HG02610 (cell line): ENCODE measurements around the gene VEZT.
"Not testable (repeated sequence)": the region's sequence is repeated elsewhere in the genome, so short reads cannot be mapped to it uniquely, and the experiment has no call there.

Experiments
- ATAC-seq: cut with Tn5 transposase; IDR thresholded peaks from one replicate; pipeline ENCODE4 v1.9.1; 2021; ENCODE audit warnings: mild to moderate bottlenecking, moderate library complexity; ENCODE audit not compliant: unreplicated experiment

Gene VEZT

DNA sequence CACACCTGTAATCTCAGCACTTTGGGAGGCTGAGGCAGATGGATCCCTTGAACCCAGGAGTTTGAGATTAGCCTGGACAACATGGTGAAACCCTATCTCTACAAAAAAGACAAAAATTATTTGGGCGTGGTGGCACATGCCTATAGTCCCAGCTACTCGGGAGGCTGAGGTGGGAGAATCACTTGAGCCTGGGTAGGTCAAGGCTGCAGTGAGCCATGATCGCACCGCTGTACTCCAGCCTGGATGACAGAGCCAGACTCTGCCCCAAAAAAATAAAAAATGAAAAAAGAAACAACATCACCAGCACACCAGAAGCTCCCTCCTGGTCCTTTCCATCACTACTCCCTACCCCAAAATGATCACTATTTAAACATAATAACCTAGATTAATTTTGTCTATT, 2.6 kb downstream of the VEZT start:
- no peak for ATAC-seq

DNA sequence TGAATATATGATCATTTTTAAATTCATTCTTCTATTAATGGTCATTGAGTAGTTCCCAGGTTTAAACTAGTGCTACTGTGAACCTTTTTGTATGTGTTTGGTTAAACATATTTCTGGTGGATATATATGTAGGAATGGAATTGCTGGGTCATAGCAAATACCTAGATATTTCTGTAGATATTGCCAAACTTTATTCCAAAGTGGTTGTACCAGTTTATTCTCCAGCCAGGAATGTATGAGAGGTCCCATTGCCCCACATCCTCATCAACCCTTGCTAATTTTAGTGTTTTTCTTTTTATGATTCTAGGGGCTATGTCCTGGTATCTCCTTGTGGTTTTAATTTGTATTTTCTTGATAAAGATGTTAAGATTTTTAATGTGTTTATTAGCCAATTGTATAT, 3.1 kb downstream of the VEZT start:
- ATAC-seq = no peak

DNA sequence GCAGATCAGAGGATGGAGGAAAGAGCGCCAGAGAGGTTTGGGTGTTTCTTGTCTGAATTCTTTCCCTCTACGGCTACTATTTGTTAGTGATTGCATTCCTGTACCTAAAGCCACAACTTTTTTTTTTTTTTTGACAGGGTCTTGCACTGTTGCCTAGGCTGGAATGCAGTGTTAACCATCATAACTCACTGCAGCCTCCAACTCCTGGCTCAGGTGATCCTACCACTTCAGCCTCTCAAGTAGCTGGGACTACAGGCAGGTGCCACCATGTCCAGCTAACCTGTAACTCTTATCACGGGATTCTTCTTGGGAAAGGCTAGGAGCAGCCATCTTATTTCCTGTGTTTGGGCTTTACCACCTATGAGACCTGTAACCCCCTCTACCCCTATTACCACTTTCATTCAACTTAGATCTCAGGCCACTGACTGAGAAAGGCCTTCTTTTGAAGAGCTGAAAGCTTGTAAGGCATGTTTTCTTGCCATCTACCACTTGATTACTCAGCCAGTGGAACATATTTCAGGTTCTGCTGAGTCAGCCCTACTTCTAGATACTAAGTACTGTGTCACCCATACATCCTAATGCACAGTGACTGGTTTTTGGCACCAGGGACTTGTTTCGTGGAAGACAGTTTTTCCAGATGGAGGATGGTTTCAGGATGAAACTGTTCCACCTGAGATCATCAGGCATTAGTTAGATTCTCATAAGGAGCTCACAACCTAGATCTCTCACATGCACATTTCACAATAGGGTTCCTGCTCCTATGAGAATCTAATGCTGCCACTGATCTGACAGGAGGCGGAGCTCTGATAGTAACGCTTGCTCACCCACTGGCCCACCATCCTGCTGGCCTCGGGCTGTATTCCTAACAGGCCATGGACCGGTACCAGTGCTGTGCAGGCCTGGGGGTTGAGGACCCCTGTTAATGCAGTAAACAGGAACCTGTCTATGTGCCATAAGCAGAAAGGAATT, 6.9 kb downstream of the VEZT start:
- ATAC-seq = no peak

DNA sequence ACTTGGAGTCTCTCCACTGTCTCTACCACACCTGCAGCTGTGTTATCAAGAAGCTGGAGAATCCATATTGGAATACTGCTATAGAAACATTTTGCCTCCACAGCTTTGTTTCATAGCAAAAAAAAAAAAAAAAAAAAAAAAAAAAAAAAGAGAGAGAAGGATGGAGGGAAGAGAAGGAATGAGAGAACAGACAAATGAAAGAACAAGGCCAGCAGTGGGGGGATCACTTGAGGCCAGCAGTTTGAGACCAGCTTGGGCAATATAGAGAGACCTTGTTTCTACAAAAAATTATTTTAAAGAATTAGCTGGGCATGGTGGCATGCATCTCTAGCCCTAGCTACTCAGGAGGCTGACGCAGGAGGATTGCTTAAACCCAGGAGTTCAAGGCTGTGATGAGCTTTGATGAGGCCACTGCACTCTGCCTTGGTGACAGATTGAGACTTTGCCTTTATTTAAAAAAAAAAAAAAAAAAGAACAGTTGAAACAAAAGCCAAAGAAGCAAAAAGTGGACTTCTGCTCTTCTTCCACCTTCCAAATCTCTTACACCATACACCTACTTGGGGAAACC, 8.1 kb downstream of the VEZT start:
- no peak for ATAC-seq

DNA sequence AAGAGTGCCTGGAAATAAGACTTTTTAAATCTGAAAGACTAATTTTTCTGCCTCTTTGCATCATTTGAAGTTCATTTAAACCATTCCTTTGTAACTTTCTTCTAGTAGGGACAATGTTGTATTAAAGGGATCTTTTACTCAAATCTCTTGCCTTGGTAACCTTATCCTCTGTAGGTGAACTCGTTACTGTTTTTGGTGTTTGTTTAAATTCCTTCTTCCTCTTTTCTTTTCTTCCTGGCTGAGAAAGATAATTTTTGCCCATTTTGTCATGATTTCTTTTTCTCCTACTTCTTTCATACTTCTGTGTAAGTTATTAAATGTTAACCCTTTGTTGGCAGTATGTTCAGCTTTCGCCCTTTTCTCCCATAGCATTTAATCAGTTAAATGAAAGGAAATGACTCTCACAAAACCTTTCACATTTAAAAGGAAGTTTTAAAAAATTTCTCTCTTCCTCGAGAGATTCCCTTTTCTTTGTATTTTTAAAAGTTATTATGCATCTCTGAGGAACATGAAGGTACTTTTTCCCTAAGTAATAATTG, 10.3 kb downstream of the VEZT start:
- no peak for ATAC-seq

DNA sequence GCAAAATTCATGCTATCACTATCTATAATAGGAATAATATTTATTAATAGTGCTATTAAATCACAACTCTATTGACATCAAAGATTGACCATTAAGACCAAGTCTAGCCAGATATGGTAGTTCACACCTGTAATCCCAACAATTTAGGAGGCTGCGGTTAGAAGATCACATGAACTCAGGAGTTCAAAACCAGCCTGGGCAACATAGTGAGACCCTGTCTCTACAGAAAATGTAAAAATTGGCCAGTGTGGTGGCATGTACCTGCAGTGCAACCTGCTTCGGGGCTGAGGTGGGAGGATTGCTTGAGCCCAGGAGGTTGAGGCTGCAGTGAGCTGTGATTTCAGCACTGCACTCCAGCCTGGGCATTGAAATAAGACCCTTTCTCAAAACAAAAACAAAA, 11.0 kb downstream of the VEZT start:
- ATAC-seq = no peak

DNA sequence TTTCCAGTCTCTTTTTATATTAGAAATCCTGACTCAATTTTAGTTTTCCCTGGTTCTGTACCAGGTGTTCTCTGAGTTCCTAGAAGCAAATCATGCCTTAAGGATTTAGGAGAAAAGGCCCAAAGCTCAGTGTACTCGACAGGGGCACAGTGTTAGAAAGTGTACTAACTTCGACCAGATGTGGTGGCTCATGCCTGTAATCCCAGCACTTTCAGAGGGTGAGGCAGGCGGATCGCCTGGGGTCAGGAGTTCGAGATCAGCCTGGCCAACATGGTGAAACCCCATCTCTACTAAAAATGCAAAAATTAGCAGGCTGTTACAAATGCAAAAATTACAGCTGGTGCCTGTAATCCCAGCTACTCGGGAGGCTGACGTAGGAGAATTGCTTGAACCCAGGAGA, 12.0 kb downstream of the VEZT start:
- no peak for ATAC-seq

DNA sequence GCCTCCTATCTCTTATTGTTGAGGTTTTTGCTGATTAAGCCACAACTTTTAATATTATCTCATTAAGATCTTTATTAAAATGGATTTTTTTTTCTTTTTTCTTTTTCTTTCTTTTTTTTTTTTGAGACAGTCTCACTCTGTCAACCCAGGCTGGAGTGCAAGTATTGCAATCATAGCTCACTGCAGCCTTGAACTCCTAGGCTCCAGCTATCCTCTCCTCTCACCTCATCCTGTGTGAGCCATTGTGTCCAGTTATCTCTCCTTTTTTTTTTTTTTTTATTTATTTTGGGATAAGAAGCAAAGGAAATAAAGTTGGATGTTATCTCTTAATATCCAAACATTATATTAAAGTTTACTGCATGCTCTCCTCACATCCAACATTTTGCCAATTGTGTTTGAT, 12.7 kb downstream of the VEZT start:
- no peak for ATAC-seq

DNA sequence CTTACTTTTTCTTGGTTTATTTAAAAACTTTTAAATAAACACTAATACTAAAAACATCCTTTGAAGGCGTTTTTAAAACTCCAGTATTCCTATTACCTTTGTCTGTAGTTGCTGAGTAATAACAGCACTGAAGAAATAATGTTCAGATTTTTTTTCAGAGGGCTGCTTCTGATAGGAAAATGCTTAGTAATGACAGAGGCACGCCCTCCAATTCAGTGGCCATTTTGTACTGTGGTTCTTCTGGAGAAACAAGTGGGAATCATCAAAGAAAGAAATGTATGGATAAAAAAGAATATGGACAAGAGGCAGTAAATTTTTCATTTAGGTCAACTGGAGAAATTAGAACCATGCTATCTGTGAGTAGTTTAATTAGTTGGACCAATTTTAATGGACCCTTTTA, 13.6 kb downstream of the VEZT start:
- ATAC-seq = no peak

DNA sequence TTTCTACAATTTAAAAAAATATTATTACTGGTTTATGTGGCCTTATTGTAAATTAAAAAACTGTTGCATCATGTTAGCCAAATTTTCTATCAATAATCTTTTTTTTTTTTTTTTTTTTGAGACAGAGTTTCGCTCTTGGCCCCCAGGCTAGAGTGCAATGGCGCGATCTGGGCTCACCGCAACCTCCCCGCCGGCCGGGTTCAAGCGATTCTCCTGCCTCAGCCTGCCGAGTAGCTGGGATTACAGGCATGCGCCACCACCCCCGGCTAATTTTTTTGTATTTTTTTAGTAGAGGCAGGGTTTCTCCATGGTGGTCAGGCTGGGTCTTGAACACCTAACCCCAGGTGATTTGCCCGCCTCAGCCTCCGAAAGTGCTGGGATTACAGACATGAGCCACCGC, 16.6 kb downstream of the VEZT start:
- ATAC-seq = not testable (repeated sequence)

DNA sequence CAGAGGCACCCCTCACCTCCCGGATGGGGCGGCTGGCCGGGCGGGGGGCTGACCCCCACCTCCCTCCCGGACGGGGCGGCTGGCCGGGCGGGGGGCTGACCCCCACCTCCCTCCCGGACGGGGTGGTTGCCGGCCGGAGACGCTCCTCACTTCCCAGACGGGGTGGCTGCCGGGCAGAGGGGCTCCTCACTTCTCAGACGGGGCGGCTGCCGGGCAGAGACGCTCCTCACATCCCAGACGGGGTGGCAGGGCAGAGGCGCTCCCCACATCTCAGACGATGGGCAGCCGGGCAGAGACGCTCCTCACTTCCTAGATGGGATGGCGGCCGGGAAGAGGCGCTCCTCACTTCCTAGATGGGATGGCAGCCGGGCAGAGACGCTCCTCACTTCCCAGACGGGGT, 18.0 kb downstream of the VEZT start:
- not testable (repeated sequence) for ATAC-seq

DNA sequence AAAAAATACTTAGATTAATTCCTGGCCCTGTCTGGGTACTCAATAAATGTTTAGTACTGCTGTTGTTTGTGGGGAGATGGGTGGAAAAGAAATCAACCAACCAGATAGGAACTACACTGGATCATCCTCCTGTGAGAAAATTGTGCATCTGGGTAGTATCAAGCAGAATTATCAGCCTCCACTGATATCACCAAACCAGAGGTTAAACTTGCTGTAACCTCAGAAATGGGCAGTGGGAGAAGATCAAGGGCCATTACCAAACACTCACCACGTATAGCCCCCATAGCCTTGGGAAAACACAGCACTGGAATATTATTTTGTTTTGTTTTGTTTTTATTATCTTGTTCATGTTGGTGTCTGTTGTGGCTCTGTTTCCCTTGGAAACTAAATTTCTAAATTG, 19.7 kb downstream of the VEZT start:
- ATAC-seq = no peak

DNA sequence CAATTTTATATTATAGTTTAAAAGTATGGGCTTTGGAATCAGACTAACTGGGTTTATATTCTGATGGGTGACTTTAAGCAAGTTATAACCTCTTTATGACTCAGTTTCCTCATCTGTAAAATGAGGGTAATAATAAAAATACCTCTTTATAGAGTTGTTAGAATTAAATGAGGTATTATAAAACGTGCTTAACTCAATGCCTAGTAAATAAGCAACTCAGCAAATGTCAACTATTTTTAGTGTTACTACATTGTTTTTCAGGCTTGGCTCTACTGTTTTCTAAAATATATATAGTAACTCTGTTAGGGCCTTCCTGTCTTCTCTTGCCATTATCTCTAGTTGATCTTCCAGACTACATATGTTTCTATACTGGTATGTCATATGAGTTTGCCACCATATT, 20.5 kb downstream of the VEZT start:
- ATAC-seq = no peak

DNA sequence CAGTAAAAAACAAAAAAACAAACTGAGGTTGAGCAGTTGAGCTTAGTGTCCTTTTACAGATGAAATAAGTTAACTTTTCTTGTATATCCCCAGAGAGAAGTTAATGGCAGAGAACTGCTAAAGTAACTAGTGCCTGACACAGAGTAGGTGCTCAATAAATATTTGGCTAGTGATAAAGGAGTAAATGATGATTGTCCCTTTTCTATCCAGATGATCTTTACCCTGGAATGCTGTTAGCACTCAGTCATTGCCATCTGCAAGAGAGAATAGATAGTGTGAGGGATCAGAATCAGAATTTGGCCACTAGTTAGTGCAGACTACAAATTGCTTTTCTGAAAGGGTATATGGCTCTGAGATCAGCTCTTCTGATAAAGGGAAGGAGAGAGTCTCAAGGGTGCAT, 21.6 kb downstream of the VEZT start:
- no peak for ATAC-seq

DNA sequence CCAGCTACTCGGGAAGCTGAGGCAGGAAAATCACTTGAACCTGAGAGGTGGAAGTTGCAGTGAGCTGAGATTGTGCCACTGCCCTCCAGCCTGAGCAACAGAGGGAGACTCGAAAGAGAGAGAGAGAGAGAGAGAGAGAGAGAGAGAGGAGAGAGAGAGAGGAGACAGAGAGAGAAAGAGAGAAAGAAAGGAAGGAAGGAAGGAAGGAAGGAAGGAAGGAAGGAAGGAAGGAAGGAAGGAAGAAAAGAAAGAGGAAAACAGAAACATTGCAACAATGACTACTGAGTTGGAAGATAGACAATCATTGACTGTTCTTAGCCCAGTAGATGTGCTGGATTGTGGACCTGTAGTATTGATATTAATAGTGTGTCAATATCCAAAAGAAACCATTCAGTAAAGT, 22.2 kb downstream of the VEZT start:
- not testable (repeated sequence) for ATAC-seq

DNA sequence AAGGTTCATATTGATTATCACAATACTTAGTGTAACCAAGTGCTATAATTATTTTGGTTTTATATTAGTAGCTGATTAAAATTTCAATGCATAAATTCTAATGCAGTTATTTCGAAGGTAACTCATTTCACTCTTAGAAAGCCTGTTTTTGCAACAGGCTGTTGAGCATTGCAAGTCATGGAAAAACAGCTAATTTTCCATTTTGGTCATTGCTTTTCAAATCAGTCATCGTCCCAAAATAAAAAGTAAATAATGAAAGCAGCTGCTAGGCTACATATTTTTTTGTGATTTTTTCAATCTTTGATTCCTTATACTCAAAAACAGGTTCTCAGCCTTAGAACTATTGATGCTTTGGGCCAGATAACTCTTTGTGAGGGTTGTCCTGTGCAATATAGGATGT, 22.9 kb downstream of the VEZT start:
- ATAC-seq = no peak

DNA sequence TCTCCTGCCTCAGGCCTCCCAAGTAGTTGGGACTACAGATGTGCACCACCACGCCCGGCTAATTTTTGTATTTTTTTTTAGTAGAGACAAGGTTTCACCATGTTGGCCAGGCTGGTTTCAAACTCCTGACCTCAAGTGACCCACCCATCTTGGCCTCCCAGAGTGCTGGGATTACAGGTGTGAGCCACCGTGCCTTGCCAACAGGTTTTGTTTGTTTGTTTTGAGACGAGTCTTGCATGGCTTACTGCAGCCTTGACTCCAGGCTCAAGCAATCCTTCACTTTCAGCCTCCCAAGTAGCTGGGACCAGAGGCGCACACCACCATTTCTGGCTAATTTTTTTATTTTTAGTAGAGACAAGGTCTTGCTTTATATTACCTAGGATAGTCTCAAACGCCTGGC, 23.5 kb downstream of the VEZT start:
- not testable (repeated sequence) for ATAC-seq

DNA sequence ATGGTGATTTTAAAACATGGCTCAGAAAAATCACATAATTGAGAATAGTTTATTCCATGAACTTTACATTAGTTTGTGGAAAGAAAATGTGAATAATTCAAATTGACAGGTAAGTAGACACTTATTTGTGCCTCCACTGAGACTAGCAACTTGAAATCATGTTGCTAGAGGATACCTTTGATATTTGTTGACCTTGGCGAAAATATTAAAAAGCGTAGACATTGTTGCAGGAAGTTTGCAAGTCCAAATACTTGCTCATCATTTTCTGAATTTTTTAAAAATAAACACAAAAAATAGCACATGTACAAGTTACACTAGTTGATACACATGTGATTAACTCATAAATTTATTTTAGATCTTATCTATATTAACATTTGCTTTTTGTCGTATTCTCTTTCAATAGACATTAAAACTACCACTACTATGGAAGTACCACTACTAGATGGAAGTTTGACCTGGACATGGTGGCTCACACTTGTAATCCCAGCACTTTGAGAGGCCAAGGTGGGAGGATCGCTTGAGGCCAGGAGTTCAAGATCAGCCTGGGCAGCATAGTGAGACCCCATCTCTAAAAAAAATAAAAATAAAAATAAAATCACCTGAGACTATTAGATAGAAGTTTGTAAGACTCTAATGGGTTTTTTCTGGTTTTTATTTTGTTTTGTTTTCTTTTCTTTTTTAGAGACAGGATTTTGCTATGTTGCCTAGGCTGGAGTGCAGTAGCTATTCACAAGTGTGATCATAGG, 24.3 kb downstream of the VEZT start:
- ATAC-seq = no peak

DNA sequence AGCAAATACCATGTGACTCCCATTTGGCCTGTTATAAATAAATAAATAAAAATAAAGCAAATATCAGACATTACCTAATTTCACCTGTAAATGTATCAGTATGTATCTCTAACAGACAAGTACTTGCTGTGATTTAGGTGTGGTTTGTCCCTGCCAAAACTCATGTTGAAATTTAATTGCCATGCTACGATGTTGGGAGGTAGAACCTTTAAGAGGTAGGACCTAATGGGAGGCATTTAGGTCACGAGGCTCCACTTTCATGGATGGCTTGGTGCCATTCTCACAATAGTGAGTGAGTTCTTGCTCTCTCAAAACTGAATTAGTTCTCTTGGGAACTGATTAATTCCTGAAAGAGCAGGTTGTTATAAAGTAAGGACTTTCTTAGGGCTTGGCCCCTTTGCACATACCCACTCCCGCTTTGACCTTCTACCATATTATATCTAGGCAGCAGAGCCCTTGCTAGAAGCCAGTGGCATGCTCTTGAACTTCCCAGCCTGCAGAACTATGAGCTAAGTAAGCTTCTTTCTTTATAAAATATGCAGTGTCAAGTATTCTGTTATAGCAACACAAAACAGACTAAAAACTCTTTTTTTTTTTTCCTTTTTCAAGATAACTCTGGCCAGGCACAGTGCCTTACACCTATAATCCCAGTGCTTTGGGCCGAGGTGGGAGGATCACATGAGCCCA, 26.0 kb downstream of the VEZT start:
- ATAC-seq = no peak

DNA sequence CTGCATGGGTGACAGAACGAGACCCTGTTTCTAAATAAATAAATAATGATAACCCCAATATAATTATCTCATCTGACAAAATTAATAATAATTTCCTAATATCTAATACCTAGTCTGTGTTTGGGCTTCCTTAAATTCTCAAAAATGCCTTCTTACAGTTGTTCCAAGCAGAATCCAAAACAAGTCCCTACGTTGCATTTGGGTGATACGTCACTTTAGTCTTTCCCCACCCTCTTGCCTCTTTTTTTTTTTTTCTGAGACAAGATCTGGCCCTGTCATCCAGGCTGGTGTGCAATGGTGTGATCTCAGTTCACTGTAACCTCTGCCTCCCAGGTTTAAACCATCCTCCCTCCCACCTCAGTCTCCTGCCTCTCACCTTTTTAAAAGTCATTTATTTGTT, 26.7 kb downstream of the VEZT start:
- ATAC-seq = no peak

DNA sequence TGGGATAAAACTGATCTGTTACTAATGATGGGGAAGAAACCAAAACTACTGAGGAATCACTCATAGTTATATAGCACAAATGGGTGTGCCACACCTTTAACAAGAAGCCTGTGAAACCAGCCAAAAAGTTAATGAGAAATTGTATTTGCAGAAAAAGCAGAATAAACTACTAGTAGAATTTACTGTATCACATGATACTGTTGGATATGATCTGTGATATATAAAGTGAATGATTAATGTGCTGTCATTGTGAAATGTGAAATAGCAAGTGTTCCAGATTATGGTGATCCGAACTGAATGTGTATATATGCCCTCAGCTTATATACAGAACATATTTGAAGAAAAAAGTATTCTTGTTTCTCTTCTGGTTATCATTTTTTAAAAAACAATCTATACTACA, 30.5 kb downstream of the VEZT start:
- no peak for ATAC-seq
